Panc1 (cell line): ENCODE measurements around the gene FIZ1. TPM values are rescaled to one million over a fixed set of nuclear protein-coding genes. Genes with fewer than 3 reads are reported as not detected.

Source experiments
- ATAC-seq: fragments of 200-7000 bp; cut with Tn5 transposase; 2 replicates; pipeline ENCODE4 v1.9.1; 2020; ENCODE audit warnings: mild to moderate bottlenecking, moderate library complexity
- BruUV-seq: library from RNA; stranded (reverse); fragments of 400-500 nt; replicated peaks from 2 replicates; lab custom pipeline; 2021; lab: Mats Ljungman, UMichigan
- CTCF ChIA-PET: fragments of 300-600 bp; sonication (Branson Sonifier 250); formaldehyde crosslinking; loops from one replicate; lab custom pipeline; 2022; ENCODE audit warnings: antibody characterized with exemption; lab: Charles Lee
- POLR2A ChIA-PET: fragments of 300-600 bp; sonication (Branson Sonifier 250); formaldehyde crosslinking; loops from one replicate; lab custom pipeline; 2022; ENCODE audit warnings: antibody characterized with exemption; lab: Charles Lee
- DNase-seq: peaks from one replicate; pipeline ENCODE4 v3.0.0-alpha.2; 2010; ENCODE audit warnings: low read depth, low spot score
- H3K27ac ChIP-seq: 2 replicates; pipeline ENCODE4 v1.5.1; 2011; ENCODE audit warnings: mild to moderate bottlenecking, low read length, inconsistent platforms
- H3K27me3 ChIP-seq: fragments of 200-500 bp; sonication (Bioruptor generic); 2 replicates; pipeline ENCODE4 v1.6.0; 2014; ENCODE audit warnings: low read length, inconsistent platforms; ENCODE audit not compliant: control insufficient read depth, insufficient read depth
- H3K36me3 ChIP-seq: fragments of 200-500 bp; sonication (Bioruptor generic); 2 replicates; pipeline ENCODE4 v1.5.1; 2014; ENCODE audit warnings: inconsistent platforms, mild to moderate bottlenecking, low read length, moderate library complexity; ENCODE audit not compliant: control insufficient read depth, insufficient read depth
- H3K4me1 ChIP-seq: 2 replicates; pipeline ENCODE4 v1.5.1; 2011; ENCODE audit warnings: inconsistent platforms, mild to moderate bottlenecking, low read length, moderate library complexity; ENCODE audit not compliant: control insufficient read depth, insufficient read depth
- H3K4me3 ChIP-seq, 2 experiments: 2 replicates each; pipeline ENCODE4 v1.5.1; 2011 to 2012; ENCODE audit warnings: low read depth in 2 of 2, low read length in 2 of 2, mild to moderate bottlenecking in 2 of 2, inconsistent platforms in 1 of 2, moderate library complexity in 1 of 2
- H3K9me3 ChIP-seq: fragments of 200-500 bp; sonication (Bioruptor generic); 2 replicates; pipeline ENCODE4 v1.5.1; 2014; ENCODE audit warnings: low read depth, mild to moderate bottlenecking, inconsistent platforms, low read length, moderate library complexity; ENCODE audit not compliant: control insufficient read depth, insufficient read depth
- CTCF ChIP-seq: fragments of 450-650 bp; IDR thresholded peaks from 2 replicates; pipeline ENCODE4 v1.5.1; 2017; ENCODE audit warnings: mild to moderate bottlenecking
- POLR2AphosphoS5 ChIP-seq: IDR thresholded peaks from 2 replicates; pipeline ENCODE4 v1.6.1; 2012; ENCODE audit warnings: mild to moderate bottlenecking, low read depth, low read length, moderate library complexity
- REST ChIP-seq, 2 experiments: IDR thresholded peaks; 2 replicates each; pipeline ENCODE4 v1.6.1; 2011 to 2012; ENCODE audit warnings: low read depth in 2 of 2, control low read depth in 1 of 2, low read length in 1 of 2, mild to moderate bottlenecking in 1 of 2, moderate library complexity in 1 of 2; ENCODE audit not compliant: insufficient read depth in 1 of 2
- SIN3A ChIP-seq: IDR thresholded peaks from 2 replicates; pipeline ENCODE4 v1.6.1; 2012; ENCODE audit warnings: low read depth, mild to moderate bottlenecking, low read length, moderate library complexity, borderline replicate concordance; ENCODE audit not compliant: insufficient read depth
- TCF7L2 ChIP-seq: IDR thresholded peaks from 2 replicates; pipeline ENCODE4 v1.6.1; 2011; ENCODE audit warnings: mild to moderate bottlenecking, low read depth, low read length, inconsistent platforms
- in situ Hi-C: cut with HindIII; loops from 2 replicates; pipeline ENCODE4 v1.10.0; 2016; ENCODE audit warnings: low sequenced_read_pairs, low pct_unique_long_range_greater_than_20kb
- intact Hi-C: fragments of 100-400 bp; cut with micrococcal nuclease; formaldehyde crosslinking; loops from one replicate; pipeline ENCODE4 v1.10.0; 2022; ENCODE audit not compliant: unreplicated experiment
- total RNA-seq: library from RNA; stranded (reverse); gene quantifications from one replicate; pipeline ENCODE4 v1.2.1, GENCODE V29; 2021; ENCODE audit not compliant: unreplicated experiment

Gene FIZ1
- total RNA-seq, 1 experiment from 2014 or later, result 28.5 TPM

GRCh38 chr19:55579766-55580621 lies 19.3 kb downstream of the FIZ1 start:
- ATAC-seq (peak; percentile 64), DNase-seq (no peak)
- H3K4me1 ChIP-seq, result peaks cover 15% of the 10 kb centered on the region
- H3K27me3 ChIP-seq, result no peaks in the 10 kb centered on the region
- H3K36me3 ChIP-seq, result no peaks in the 10 kb centered on the region; the same call in 1 of the 2 replicates
- peak overlapping the region; percentile 44 to 96 for H3K4me3 ChIP-seq
- in situ Hi-C loops (no loop called here), intact Hi-C loops (loop anchor here (5.0 kb wide), 1 partner anchor 33 kb away; the partner anchor contains the start of gene SBK3)
- TF ChIP-seq CTCF (no peak), SIN3A (0 out of 2 replicates have a peak, but pooled peaks have one; percentile 44)
- CTCF ChIA-PET, result interaction anchor here (0.7 kb wide), 1 partner anchor 502 kb away, joined by 4 read pairs; no protein-coding TSS in a partner anchor
- POLR2A ChIA-PET, result interaction anchor here (1.8 kb wide), 1 partner anchor 19 kb away, joined by 10 read pairs; the partner anchor contains the start of gene FIZ1
- no peaks in the 10 kb centered on the region for H3K9me3 ChIP-seq
- H3K27ac ChIP-seq, result peak overlapping the region; percentile 71
- no TSS peak for BruUV-seq

- Histone ChIP-seq H3K4me3 (peak overlapping the region; percentile 44 to 96), H3K4me1 (peaks cover 15% of the 10 kb centered on the region), H3K9me3 (no peaks in the 10 kb centered on the region), H3K27me3 (no peaks in the 10 kb centered on the region), H3K36me3 (no peaks in the 10 kb centered on the region; the same call in 1 of the 2 replicates), H3K27ac (peak overlapping the region; percentile 71)
- BruUV-seq, result TSS peak; percentile 77
- POLR2A ChIA-PET, result interaction anchor here (0.6 kb wide), 1 partner anchor 27 kb away, joined by 4 read pairs; no protein-coding TSS in a partner anchor
- in situ Hi-C loops (no loop called here), intact Hi-C loops (no loop called here)
- TF ChIP-seq TCF7L2 (no peak), CTCF (no peak), REST (IDR thresholded peaks at IDR 0.05; ENCODE audit: insufficient read depth in 1 of 2, low read depth in 2 of 2, low read length in 1 of 2) (no peak), SIN3A (no peak), POLR2AphosphoS5 (no peak)
- no peak for DNase-seq
- CTCF ChIA-PET, result no interaction called here
- no peak for ATAC-seq
Measured at GRCh38 chr19:55578761-55579747, 20.3 kb downstream of the FIZ1 start.
